Measurements from ENCODE around the gene GREM1.

The GREM1 gene

DNA sequence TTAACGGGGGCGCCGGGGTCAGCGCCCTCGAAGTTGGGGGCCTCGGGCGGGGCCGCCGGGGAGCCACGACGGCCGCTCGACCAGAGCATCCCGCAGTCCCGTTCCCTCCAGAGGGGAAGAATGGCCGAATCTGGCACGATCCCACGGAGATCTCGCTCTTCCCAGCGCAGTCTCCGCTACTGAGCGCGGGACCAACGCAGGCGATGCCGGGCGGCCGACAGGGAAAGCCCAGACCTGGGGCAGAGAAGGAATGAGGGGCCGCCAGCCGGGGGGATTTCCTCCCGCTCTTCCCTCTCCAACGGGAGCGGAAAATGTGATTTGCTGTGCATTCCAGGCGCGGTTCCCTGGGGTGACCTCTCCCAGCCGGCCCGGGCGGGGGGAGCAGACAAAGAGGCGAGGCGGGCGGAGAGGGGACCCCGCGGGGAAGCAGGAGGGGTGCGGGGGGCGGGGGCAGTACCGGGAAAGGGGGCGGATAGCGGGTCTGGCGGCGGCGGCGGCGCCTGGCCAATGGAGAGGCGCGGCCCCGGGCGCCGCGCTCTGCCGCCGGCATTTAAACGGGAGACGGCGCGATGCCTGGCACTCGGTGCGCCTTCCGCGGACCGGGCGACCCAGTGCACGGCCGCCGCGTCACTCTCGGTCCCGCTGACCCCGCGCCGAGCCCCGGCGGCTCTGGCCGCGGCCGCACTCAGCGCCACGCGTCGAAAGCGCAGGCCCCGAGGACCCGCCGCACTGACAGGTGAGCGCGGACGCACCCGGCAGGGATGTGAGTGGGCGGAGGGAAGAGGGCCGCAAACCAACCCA lies at the start of gene GREM1:
TSS of gene GREM1 (plus strand) at position 579 of the 801 bp plus-strand sequence. CDS start 12,687 bp downstream, outside the sequence.
- TF ChIP-seq, protein P1, sequence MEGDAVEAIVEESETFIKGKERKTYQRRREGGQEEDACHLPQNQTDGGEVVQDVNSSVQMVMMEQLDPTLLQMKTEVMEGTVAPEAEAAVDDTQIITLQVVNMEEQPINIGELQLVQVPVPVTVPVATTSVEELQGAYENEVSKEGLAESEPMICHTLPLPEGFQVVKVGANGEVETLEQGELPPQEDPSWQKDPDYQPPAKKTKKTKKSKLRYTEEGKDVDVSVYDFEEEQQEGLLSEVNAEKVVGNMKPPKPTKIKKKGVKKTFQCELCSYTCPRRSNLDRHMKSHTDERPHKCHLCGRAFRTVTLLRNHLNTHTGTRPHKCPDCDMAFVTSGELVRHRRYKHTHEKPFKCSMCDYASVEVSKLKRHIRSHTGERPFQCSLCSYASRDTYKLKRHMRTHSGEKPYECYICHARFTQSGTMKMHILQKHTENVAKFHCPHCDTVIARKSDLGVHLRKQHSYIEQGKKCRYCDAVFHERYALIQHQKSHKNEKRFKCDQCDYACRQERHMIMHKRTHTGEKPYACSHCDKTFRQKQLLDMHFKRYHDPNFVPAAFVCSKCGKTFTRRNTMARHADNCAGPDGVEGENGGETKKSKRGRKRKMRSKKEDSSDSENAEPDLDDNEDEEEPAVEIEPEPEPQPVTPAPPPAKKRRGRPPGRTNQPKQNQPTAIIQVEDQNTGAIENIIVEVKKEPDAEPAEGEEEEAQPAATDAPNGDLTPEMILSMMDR (IDR thresholded peaks at IDR 0.05; ENCODE audit: borderline replicate concordance, insufficient read depth, low read depth, low read length), result no peak
- H3K4me3 ChIP-seq (ENCODE audit: low read depth, low read length), result no peak within 1 kb of the TSS

DNA sequence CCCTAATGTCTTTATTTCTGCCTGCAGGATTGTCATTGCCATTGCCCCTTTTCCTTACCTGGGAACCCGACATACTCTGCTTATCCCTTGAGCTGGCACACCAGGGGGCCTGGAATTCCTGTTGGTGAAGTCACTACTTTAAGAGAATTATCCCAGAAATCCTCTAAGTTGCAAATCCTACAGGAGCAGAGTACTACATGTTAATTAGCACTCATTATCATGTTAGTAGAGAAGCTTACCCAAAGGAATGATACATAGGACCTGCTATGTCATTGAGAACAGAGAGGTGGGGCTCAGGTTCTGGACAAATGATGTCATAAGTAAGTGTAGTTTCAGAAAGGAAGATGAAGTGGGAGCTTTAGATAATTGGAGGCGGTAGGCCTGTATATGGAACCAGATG lies 48.9 kb upstream of the GREM1 start:
- no peak overlapping the region for H3K4me3 ChIP-seq (ENCODE audit: low read depth, low read length)
- TF ChIP-seq, protein P1 (IDR thresholded peaks at IDR 0.05; ENCODE audit: borderline replicate concordance, insufficient read depth, low read depth, low read length), result no peak

DNA sequence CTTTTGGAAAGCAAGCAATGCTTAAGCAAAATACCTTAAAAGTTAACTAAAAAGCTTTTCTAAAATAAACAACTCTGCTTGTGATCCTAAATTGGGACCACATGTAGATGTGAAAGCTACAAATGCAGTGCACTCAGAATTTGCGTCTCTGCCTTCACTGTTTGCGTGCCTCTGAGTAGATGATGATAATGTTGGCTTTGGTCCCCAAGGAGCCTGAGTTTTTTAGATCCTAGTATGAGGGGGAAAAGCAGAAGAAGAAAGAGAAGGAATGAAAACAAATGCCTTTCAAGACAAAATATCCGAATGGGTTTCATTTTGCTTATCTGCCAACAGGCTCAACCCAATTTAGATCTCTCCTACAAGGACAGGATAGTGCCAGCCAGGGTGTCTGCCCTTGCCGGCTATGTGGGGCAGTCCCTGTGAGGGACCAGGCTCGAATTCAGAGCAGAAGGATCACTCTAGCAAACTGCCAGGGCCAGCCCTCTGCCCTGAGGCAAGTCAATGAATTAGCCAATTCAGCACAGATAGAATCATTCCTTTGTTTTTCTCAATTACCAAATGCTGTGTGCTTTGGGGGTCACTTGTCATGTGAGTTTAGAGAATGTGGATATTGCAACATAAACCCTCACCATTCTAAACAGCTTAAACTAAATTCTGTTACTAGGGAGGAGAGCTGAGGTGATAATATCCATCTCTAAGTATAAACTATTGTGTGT lies 47.8 kb upstream of the GREM1 start:
- H3K4me3 ChIP-seq (ENCODE audit: low read depth, low read length), result no peak overlapping the region
- TF ChIP-seq, protein P1 (IDR thresholded peaks at IDR 0.05; ENCODE audit: borderline replicate concordance, insufficient read depth, low read depth, low read length), result no peak

DNA sequence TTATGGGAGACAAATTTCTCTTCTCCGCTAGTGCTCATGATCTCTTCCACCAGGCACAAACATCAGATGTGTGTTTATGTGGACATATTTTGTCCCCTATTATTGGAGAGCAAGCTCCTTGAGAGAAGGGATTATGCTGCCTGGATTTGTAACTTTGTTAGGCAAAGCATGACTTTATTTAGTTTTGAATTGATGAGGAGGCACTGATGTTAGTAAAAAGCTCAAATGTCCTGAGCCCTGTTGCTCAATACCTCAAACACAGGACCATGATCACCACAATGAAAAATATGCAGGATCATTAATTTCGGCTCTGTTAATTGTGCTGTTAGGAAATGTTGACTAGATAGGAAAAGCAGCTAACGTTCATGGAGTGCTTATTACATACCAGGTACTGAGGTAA lies 47.2 kb upstream of the GREM1 start:
- H3K4me3 ChIP-seq (ENCODE audit: low read depth, low read length), result no peak overlapping the region
- TF ChIP-seq, protein P1 (IDR thresholded peaks at IDR 0.05; ENCODE audit: borderline replicate concordance, insufficient read depth, low read depth, low read length), result no peak

DNA sequence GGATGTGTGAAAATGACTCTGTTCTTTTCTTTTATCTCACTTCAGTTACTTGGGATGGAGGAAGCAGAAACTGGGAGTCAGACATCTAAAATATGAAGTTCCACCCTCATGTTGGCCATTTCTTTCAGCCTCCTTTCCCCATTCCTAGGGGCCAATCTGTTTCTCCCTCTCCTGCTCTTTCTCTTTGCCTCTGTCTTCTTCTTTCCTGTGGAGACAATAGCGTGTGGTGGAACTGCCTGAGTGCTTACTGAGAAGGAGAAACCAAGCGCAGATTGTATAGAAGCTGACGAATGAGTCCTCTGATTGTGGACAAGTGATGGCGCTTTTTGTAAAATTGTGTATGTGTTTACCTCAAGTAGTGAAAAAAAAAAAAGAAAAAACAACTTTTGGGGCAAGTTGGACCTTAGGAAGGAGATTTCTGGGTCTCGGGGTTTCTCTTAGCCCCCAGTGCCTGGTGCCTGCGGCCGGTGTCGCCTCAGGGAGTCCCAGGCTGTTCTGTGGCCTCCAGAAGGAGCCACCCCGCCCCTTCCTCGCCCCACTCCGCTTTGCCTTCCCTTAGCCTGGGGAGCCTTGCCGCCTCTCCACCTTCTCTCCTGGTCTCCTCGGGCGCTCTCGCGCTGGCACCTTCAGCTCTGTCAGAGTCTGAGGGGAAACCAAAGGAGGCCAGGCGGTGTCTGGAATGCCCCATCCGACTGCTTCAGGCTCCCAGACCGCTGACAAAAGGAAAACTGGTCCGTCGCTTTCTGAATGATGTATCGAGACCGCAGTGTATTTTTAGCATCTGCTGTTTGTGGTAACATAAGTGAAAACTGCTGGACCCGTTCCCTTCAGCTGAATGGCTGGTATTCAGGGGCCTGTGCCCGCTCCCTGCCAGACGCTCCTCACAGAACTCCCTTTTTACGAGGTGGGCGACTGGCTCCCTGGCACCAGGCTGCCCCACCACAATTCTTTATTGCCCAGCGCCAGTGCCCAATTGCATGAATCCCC lies 46.2 kb upstream of the GREM1 start:
- TF ChIP-seq, protein P1 (IDR thresholded peaks at IDR 0.05; ENCODE audit: borderline replicate concordance, insufficient read depth, low read depth, low read length), result no peak
- H3K4me3 ChIP-seq (ENCODE audit: low read depth, low read length), result no peak overlapping the region

DNA sequence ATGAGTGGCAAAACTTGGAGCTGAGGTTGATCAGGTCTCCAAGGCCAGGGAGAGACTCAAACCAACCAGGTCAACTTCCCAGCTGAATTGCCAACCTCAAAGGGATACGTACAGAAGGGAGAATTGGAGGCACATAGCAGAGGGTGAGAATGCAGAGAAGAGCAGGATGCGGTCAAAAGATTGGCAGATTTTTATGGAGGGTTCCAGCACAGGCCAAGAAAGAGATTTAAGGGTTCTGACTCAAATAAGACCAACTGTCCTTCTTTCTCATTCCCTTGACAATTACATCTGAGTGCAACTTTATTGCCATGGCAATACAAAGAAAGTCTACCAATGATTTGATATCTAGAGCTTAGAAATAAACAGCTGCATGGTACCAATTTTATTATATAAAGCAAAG lies 43.1 kb upstream of the GREM1 start:
- TF ChIP-seq, protein P1 (IDR thresholded peaks at IDR 0.05; ENCODE audit: borderline replicate concordance, insufficient read depth, low read depth, low read length), result no peak
- H3K4me3 ChIP-seq (ENCODE audit: low read depth, low read length), result no peak overlapping the region

All from GM12875 (cell line).